Measurements from ENCODE around the gene ATP6V0E2. TPM values are rescaled to one million over a fixed set of nuclear protein-coding genes. Genes with fewer than 3 reads are reported as not detected.

ATP6V0E2 gene
- total RNA-seq, 1 experiment from 2014 or later = 25.5 TPM

DNA sequence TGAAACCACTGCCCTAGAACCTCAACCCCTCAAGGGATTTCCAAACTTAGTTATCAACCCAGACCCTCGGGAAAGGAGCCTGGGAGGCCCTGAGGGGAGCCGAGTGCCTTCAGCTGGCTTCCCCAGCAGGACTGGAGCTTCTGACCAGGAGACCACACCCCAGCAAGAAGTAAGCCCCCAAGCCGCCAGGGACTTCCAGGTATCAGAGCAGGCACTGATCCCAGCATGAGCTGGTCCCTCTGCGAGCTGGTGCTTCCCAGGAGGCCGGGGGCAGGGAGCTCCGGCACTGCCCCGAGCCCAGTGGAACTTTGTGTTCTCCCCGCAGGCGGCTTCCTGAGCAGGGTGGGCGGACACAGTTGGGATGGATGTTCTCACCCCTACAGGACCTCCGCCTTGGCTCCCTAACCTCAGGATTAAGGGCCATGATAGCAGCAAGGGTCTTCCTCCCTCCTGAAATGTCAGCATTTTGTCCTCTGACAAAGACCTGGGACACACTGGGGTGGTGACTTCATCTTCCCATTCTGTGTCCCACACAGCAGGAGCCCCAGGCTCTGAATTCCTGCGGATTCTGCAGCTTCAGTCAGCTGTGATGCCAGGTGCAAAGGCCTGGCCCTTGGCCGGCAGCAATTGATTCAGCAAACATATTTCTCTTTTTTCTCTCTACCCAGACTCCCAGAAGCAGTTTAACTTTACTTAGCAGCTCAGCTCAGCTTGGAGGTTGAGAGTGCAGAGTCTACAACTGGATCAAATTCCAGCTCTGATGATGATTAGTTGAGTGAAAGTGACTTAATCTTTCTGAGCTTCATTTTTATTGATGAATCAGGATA, 11.6 kb downstream of the ATP6V0E2 start:
- H2AFZ ChIP-seq (ENCODE audit: low read depth, low read length, poor library complexity, severe bottlenecking) = no peak overlapping the region
- intact Hi-C loops (cut with micrococcal nuclease) = no loop called here
- H3K4me3 ChIP-seq (replicated peaks in 1 of 2; ENCODE audit: low read depth in 1 of 2, low read length in 2 of 2) = no peak overlapping the region
- H3K79me2 ChIP-seq (ENCODE audit: insufficient read depth, low read length) = no peaks in the 10 kb centered on the region
- BruUV-seq (replicated peaks) = no TSS peak
- no peak overlapping the region for H3K27ac ChIP-seq (ENCODE audit: low read depth, low read length)
- H3K27me3 ChIP-seq (ENCODE audit: insufficient read depth, low read length) = no peaks in the 10 kb centered on the region
- peaks cover 0 to 3% of the 10 kb centered on the region in 2 experiments; a peak in 1 of 4 replicates for H3K4me1 ChIP-seq (ENCODE audit: control insufficient read depth in 1 of 2, insufficient read depth in 2 of 2, low read length in 2 of 2)
- ChIA-PET POLR2A (no interaction called here), CTCF (no interaction called here), RAD21 (ENCODE audit: low non-redundant PET in 1 of 2, low total read pairs in 2 of 2, uncharacterized antibody in 2 of 2, unreplicated experiment in 2 of 2) (no interaction called here)
- no peak overlapping the region for H3K4me2 ChIP-seq (ENCODE audit: low read length)
- DNase-seq (ENCODE audit: low read depth, low spot score) = no peak
- H3K9me2 ChIP-seq (ENCODE audit: insufficient read depth) = no peaks in the 10 kb centered on the region
- H3K36me3 ChIP-seq (ENCODE audit: control insufficient read depth in 1 of 2, insufficient read depth in 2 of 2, low read length in 2 of 2) = no peaks in the 10 kb centered on the region
- no peak for ATAC-seq
- no peak overlapping the region for H3K9ac ChIP-seq (ENCODE audit: low read length)
- no peak for TF ChIP-seq JUND (IDR thresholded peaks at IDR 0.05)
- TF ChIP-seq POLR2A (IDR thresholded peaks at IDR 0.05; ENCODE audit: borderline replicate concordance, extremely low read depth, insufficient read depth, insufficient read length) = no peak
- TF ChIP-seq, protein P1, sequence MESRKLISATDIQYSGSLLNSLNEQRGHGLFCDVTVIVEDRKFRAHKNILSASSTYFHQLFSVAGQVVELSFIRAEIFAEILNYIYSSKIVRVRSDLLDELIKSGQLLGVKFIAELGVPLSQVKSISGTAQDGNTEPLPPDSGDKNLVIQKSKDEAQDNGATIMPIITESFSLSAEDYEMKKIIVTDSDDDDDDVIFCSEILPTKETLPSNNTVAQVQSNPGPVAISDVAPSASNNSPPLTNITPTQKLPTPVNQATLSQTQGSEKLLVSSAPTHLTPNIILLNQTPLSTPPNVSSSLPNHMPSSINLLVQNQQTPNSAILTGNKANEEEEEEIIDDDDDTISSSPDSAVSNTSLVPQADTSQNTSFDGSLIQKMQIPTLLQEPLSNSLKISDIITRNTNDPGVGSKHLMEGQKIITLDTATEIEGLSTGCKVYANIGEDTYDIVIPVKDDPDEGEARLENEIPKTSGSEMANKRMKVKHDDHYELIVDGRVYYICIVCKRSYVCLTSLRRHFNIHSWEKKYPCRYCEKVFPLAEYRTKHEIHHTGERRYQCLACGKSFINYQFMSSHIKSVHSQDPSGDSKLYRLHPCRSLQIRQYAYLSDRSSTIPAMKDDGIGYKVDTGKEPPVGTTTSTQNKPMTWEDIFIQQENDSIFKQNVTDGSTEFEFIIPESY (IDR thresholded peaks at IDR 0.05; ENCODE audit: extremely low read depth, insufficient replicate concordance, low read length) = no peak
- no peak for TF ChIP-seq SRF (IDR thresholded peaks at IDR 0.05; ENCODE audit: low read depth)
- no peak for TF ChIP-seq RAD21 (IDR thresholded peaks at IDR 0.05; ENCODE audit: low read depth)
- TF ChIP-seq POLR2AphosphoS5 (IDR thresholded peaks at IDR 0.05; ENCODE audit: low read depth, low read length) = no peak
- no peak for TF ChIP-seq EZH2 (IDR thresholded peaks at IDR 0.05)
- TF ChIP-seq CEBPB (IDR thresholded peaks at IDR 0.05; ENCODE audit: low read depth) = no peak
- no peak for TF ChIP-seq ZFX (IDR thresholded peaks at IDR 0.05)
- no peak for TF ChIP-seq YY1 (IDR thresholded peaks at IDR 0.05; ENCODE audit: extremely low read depth, insufficient replicate concordance, low read depth, low read length)
- TF ChIP-seq ZNF274 (IDR thresholded peaks at IDR 0.05; ENCODE audit: low read depth, low read length) = no peak
- TF ChIP-seq, protein P2, sequence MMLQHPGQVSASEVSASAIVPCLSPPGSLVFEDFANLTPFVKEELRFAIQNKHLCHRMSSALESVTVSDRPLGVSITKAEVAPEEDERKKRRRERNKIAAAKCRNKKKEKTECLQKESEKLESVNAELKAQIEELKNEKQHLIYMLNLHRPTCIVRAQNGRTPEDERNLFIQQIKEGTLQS (IDR thresholded peaks at IDR 0.05) = no peak
- TF ChIP-seq, protein P3, sequence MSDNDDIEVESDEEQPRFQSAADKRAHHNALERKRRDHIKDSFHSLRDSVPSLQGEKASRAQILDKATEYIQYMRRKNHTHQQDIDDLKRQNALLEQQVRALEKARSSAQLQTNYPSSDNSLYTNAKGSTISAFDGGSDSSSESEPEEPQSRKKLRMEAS (IDR thresholded peaks at IDR 0.05) = no peak
- TF ChIP-seq SIN3A (IDR thresholded peaks at IDR 0.05; ENCODE audit: low read depth) = no peak
- TF ChIP-seq CBX3 (IDR thresholded peaks at IDR 0.05; ENCODE audit: low read depth) = no peak
- TF ChIP-seq EGR1 (IDR thresholded peaks at IDR 0.05; ENCODE audit: low read depth) = no peak
- TF ChIP-seq, protein P4, sequence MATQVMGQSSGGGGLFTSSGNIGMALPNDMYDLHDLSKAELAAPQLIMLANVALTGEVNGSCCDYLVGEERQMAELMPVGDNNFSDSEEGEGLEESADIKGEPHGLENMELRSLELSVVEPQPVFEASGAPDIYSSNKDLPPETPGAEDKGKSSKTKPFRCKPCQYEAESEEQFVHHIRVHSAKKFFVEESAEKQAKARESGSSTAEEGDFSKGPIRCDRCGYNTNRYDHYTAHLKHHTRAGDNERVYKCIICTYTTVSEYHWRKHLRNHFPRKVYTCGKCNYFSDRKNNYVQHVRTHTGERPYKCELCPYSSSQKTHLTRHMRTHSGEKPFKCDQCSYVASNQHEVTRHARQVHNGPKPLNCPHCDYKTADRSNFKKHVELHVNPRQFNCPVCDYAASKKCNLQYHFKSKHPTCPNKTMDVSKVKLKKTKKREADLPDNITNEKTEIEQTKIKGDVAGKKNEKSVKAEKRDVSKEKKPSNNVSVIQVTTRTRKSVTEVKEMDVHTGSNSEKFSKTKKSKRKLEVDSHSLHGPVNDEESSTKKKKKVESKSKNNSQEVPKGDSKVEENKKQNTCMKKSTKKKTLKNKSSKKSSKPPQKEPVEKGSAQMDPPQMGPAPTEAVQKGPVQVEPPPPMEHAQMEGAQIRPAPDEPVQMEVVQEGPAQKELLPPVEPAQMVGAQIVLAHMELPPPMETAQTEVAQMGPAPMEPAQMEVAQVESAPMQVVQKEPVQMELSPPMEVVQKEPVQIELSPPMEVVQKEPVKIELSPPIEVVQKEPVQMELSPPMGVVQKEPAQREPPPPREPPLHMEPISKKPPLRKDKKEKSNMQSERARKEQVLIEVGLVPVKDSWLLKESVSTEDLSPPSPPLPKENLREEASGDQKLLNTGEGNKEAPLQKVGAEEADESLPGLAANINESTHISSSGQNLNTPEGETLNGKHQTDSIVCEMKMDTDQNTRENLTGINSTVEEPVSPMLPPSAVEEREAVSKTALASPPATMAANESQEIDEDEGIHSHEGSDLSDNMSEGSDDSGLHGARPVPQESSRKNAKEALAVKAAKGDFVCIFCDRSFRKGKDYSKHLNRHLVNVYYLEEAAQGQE (IDR thresholded peaks at IDR 0.05; ENCODE audit: low read depth) = no peak
- TF ChIP-seq, protein P5, sequence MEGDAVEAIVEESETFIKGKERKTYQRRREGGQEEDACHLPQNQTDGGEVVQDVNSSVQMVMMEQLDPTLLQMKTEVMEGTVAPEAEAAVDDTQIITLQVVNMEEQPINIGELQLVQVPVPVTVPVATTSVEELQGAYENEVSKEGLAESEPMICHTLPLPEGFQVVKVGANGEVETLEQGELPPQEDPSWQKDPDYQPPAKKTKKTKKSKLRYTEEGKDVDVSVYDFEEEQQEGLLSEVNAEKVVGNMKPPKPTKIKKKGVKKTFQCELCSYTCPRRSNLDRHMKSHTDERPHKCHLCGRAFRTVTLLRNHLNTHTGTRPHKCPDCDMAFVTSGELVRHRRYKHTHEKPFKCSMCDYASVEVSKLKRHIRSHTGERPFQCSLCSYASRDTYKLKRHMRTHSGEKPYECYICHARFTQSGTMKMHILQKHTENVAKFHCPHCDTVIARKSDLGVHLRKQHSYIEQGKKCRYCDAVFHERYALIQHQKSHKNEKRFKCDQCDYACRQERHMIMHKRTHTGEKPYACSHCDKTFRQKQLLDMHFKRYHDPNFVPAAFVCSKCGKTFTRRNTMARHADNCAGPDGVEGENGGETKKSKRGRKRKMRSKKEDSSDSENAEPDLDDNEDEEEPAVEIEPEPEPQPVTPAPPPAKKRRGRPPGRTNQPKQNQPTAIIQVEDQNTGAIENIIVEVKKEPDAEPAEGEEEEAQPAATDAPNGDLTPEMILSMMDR (IDR thresholded peaks at IDR 0.05 in 2 of 3, conservative IDR thresholded peaks at IDR 0.05 in 1 of 3; ENCODE audit: borderline replicate concordance in 1 of 3, insufficient read depth in 1 of 3, low read depth in 2 of 3, low read length in 2 of 3) = no peak
- no peak for TF ChIP-seq EZH2phosphoT487 (IDR thresholded peaks at IDR 0.05; ENCODE audit: borderline replicate concordance)
- no peaks in the 10 kb centered on the region for H3K9me3 ChIP-seq (ENCODE audit: control insufficient read depth in 1 of 2, insufficient read depth in 1 of 2, low read depth in 1 of 2, low read length in 2 of 2)
- no peaks in the 10 kb centered on the region for H4K20me1 ChIP-seq (ENCODE audit: insufficient read depth)
